ENCODE measurements around the gene PER2. TPM values are rescaled to one million over a fixed set of nuclear protein-coding genes. Genes with fewer than 3 reads are reported as not detected.
A peak's percentile ranks its signal among the peaks of the same experiment; 100 is the strongest.

The PER2 gene
- total and polyA plus RNA-seq, 2 of the 13 experiments (the other 11 are each of a cell fraction or from before 2014, with no cell fraction given): 5.1 to 9.4 TPM

DNA sequence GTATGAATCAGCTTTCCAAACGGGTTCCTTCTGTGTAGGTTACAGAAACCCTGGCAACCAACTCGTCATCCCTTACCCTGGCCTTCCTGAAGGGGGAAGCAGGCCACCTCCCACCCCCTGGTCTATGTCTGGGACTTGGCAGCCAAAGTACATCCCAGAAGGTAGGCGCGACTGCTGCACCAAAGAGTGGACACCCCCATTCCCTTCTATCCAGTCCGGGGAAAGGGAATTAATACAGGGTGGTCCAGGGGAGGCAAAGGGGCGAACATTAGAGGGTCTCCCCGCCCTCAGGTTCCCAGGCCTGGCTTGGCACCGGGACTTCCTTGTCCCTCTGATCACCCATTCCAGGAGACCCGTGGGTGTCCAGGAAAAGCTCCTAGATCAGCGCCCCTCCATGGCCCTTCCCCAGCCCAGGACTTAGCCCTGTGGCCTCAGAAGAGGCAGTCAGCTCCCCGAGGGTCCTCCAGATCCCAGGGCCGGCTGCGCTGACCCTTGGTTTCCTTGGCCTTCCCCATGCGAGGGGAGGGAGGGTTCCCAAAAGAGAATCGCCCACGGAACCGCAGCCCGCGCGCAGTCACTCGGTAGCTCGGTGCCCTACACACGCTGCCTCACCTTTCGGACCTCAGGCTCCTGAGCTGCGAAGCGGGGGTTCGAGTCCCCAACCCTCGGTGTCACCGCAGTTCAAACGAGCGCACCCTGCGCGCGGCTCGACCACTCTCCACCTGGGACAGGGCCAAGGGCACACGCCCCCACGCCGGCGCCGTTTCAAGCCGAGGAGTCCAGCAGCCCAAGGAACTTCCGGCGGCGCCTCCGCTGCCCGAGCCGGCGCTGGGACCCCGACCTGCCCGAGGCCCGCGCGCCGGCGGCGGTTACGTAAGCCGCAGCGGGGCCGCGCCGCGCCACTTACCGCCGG, at the start of gene PER2 (continued):
- TF ChIP-seq, protein P1, sequence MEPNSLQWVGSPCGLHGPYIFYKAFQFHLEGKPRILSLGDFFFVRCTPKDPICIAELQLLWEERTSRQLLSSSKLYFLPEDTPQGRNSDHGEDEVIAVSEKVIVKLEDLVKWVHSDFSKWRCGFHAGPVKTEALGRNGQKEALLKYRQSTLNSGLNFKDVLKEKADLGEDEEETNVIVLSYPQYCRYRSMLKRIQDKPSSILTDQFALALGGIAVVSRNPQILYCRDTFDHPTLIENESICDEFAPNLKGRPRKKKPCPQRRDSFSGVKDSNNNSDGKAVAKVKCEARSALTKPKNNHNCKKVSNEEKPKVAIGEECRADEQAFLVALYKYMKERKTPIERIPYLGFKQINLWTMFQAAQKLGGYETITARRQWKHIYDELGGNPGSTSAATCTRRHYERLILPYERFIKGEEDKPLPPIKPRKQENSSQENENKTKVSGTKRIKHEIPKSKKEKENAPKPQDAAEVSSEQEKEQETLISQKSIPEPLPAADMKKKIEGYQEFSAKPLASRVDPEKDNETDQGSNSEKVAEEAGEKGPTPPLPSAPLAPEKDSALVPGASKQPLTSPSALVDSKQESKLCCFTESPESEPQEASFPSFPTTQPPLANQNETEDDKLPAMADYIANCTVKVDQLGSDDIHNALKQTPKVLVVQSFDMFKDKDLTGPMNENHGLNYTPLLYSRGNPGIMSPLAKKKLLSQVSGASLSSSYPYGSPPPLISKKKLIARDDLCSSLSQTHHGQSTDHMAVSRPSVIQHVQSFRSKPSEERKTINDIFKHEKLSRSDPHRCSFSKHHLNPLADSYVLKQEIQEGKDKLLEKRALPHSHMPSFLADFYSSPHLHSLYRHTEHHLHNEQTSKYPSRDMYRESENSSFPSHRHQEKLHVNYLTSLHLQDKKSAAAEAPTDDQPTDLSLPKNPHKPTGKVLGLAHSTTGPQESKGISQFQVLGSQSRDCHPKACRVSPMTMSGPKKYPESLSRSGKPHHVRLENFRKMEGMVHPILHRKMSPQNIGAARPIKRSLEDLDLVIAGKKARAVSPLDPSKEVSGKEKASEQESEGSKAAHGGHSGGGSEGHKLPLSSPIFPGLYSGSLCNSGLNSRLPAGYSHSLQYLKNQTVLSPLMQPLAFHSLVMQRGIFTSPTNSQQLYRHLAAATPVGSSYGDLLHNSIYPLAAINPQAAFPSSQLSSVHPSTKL (CRISPR knock-in tag; IDR thresholded peaks at IDR 0.05): peak; percentile 17; the same call in 1 of the 2 replicates
- TF ChIP-seq NFE2L1 (CRISPR knock-in tag; IDR thresholded peaks at IDR 0.05; ENCODE audit: borderline replicate concordance): no peak
- TF ChIP-seq ARID2 (CRISPR knock-in tag; IDR thresholded peaks at IDR 0.05; ENCODE audit: borderline replicate concordance): peak; percentile 17; the same call in 1 of the 2 replicates
- TF ChIP-seq, protein P2, sequence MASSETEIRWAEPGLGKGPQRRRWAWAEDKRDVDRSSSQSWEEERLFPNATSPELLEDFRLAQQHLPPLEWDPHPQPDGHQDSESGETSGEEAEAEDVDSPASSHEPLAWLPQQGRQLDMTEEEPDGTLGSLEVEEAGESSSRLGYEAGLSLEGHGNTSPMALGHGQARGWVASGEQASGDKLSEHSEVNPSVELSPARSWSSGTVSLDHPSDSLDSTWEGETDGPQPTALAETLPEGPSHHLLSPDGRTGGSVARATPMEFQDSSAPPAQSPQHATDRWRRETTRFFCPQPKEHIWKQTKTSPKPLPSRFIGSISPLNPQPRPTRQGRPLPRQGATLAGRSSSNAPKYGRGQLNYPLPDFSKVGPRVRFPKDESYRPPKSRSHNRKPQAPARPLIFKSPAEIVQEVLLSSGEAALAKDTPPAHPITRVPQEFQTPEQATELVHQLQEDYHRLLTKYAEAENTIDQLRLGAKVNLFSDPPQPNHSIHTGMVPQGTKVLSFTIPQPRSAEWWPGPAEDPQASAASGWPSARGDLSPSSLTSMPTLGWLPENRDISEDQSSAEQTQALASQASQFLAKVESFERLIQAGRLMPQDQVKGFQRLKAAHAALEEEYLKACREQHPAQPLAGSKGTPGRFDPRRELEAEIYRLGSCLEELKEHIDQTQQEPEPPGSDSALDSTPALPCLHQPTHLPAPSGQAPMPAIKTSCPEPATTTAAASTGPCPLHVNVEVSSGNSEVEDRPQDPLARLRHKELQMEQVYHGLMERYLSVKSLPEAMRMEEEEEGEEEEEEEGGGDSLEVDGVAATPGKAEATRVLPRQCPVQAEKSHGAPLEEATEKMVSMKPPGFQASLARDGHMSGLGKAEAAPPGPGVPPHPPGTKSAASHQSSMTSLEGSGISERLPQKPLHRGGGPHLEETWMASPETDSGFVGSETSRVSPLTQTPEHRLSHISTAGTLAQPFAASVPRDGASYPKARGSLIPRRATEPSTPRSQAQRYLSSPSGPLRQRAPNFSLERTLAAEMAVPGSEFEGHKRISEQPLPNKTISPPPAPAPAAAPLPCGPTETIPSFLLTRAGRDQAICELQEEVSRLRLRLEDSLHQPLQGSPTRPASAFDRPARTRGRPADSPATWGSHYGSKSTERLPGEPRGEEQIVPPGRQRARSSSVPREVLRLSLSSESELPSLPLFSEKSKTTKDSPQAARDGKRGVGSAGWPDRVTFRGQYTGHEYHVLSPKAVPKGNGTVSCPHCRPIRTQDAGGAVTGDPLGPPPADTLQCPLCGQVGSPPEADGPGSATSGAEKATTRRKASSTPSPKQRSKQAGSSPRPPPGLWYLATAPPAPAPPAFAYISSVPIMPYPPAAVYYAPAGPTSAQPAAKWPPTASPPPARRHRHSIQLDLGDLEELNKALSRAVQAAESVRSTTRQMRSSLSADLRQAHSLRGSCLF (CRISPR knock-in tag; IDR thresholded peaks at IDR 0.05; ENCODE audit: borderline replicate concordance): no peak
- peak; percentile 36; the same call in 1 of the 2 replicates for TF ChIP-seq ZNF773 (CRISPR knock-in tag; IDR thresholded peaks at IDR 0.05; ENCODE audit: borderline replicate concordance)
- TF ChIP-seq TMF1 (CRISPR knock-in tag; IDR thresholded peaks at IDR 0.05; ENCODE audit: low read depth): no peak; the same call in 1 of the 2 replicates
- TF ChIP-seq HOXA5 (CRISPR knock-in tag; IDR thresholded peaks at IDR 0.05): no peak
- TF ChIP-seq, protein P3, sequence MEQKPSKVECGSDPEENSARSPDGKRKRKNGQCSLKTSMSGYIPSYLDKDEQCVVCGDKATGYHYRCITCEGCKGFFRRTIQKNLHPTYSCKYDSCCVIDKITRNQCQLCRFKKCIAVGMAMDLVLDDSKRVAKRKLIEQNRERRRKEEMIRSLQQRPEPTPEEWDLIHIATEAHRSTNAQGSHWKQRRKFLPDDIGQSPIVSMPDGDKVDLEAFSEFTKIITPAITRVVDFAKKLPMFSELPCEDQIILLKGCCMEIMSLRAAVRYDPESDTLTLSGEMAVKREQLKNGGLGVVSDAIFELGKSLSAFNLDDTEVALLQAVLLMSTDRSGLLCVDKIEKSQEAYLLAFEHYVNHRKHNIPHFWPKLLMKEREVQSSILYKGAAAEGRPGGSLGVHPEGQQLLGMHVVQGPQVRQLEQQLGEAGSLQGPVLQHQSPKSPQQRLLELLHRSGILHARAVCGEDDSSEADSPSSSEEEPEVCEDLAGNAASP (CRISPR knock-in tag; IDR thresholded peaks at IDR 0.05; ENCODE audit: borderline replicate concordance): peak; percentile 9; the same call in 1 of the 2 replicates
- TF ChIP-seq HNF4A (CRISPR knock-in tag; IDR thresholded peaks at IDR 0.05): peak; percentile 36; the same call in 1 of the 2 replicates
- 0 out of 2 replicates have a peak, but pooled peaks have one; percentile 32 for TF ChIP-seq ZNF629 (CRISPR knock-in tag; conservative IDR thresholded peaks at IDR 0.05)
- TF ChIP-seq NCOR1 (IDR thresholded peaks at IDR 0.05; ENCODE audit: borderline replicate concordance, low read length): peak; percentile 50
- no peak for TF ChIP-seq ESRRA (CRISPR knock-in tag; IDR thresholded peaks at IDR 0.05; ENCODE audit: low read depth)
- TF ChIP-seq JUND (CRISPR knock-in tag; IDR thresholded peaks at IDR 0.05): 0 out of 2 replicates have a peak, but pooled peaks have one; percentile 18
- 0 out of 2 replicates have a peak, but pooled peaks have one; percentile 42 for TF ChIP-seq ZSCAN29 (CRISPR knock-in tag; conservative IDR thresholded peaks at IDR 0.05)
- TF ChIP-seq ZNF446 (CRISPR knock-in tag; IDR thresholded peaks at IDR 0.05): peak; percentile 82
- peak; percentile 81; the same call in 1 of the 2 replicates for TF ChIP-seq SNAI1 (CRISPR knock-in tag; IDR thresholded peaks at IDR 0.05; ENCODE audit: borderline replicate concordance)
- no peak for TF ChIP-seq SALL1 (CRISPR knock-in tag; IDR thresholded peaks at IDR 0.05)
